ENCODE results near the gene BHMT2.

BHMT2 gene

DNA sequence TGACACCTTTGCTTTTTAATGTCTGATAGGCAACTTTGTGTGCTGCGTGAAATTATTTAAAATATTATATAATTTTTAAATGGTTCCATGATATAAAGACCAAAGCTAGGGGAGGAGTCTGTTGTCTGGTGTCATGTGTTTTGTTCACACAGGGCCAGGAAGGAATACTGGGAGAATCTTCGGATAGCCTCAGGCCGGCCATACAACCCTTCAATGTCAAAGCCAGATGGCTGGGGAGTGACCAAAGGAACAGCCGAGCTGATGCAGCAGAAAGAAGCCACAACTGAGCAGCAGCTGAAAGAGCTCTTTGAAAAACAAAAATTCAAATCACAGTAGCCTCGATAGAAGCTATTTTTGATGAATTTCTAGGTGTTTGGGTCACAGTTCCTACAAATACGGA is 61.2 kb downstream of the BHMT2 start:
- H3K36me3 ChIP-seq (ENCODE audit: insufficient read depth, low read length), result no peaks in the 10 kb centered on the region
- no peak overlapping the region for H3K4me2 ChIP-seq (ENCODE audit: low read length)
- peaks cover 2% of the 10 kb centered on the region for H3K27me3 ChIP-seq (ENCODE audit: control insufficient read depth, insufficient read depth, low read length)
- H3K9me3 ChIP-seq (replicated peaks; ENCODE audit: low read length), result no peaks in the 10 kb centered on the region
- H3K4me3 ChIP-seq (ENCODE audit: low read length), result no peak overlapping the region
- H3K4me1 ChIP-seq (ENCODE audit: control insufficient read depth, insufficient read depth, low read length), result peaks cover 13% of the 10 kb centered on the region
- H3K9ac ChIP-seq (ENCODE audit: low read depth, low read length), result no peak overlapping the region

DNA sequence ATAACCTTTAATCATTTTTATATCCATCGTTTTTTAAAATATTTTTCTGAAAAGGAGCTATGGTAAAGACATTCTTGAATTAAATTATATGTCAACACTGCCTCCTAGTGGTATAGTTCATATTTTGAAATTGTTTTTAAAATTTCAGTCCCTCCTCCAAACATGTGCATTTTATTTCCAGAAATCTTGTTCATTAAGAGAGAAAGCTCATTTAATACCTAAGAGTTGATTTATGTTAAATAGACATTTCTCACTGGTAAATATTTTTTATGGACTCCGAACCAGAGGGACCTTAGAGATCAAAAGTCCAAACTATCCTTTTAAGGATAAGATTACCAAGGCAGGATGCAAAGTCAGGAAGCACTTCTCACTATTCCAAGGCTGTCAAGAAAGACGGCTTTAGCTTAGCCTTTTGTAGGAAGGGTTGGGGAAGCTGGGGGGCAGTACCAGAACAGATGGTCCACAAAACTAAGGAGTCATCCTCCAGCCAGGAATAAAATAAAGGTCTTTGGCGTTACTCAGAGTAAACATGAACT is 63.6 kb downstream of the BHMT2 start:
- no peaks in the 10 kb centered on the region for H3K27me3 ChIP-seq (ENCODE audit: control insufficient read depth, insufficient read depth, low read length)
- peak overlapping the region; percentile 67 for H3K4me3 ChIP-seq (ENCODE audit: low read length)
- H3K4me1 ChIP-seq (ENCODE audit: control insufficient read depth, insufficient read depth, low read length), result peaks cover 13% of the 10 kb centered on the region
- peak overlapping the region; percentile 81 for H3K4me2 ChIP-seq (ENCODE audit: low read length)
- peak overlapping the region; percentile 71 for H3K9ac ChIP-seq (ENCODE audit: low read depth, low read length)
- H3K9me3 ChIP-seq (replicated peaks; ENCODE audit: low read length), result no peaks in the 10 kb centered on the region
- no peaks in the 10 kb centered on the region for H3K36me3 ChIP-seq (ENCODE audit: insufficient read depth, low read length)

DNA sequence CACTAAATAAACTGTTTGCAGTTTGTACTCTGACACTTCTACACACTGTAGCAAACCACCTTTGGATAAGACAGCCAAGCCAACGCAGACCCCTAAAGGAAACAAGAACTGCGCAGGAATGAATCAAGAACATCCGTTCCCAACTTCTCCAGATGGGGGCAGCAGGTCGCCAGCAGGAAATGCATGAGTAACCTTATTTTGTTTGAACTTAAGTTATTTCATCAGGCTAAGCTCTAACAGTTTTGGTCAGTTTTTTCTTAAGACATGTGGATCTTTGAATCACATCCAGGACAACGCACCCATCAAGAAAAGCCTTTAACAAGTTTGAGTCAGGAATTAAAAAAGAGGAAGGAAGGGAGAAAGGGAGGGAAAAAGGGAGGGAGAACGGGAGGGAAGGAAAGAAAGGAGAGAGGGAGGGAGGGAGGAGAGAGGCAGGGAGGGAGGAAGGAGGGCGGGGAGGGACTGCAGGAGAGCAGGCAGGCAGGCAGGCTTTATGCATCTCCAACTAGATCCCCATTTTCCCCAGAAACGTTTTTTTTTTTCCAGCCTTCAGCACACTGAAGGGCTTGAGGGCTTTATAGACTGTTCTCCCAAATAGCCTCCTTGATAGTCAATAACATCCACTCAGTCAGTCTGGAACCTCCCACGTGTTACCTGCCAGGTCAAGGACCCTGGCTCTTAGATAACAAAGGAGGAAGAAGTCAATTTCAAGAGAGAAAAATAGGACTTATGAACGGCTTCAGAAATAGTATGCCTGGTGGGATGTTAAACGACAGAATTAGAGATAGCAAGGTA is 64.3 kb downstream of the BHMT2 start:
- Histone ChIP-seq H3K9ac (ENCODE audit: low read depth, low read length) (peak overlapping the region; percentile 71), H3K4me3 (ENCODE audit: low read length) (peak overlapping the region; percentile 67), H3K4me2 (ENCODE audit: low read length) (peak overlapping the region; percentile 81), H3K36me3 (ENCODE audit: insufficient read depth, low read length) (no peaks in the 10 kb centered on the region), H3K9me3 (replicated peaks; ENCODE audit: low read length) (no peaks in the 10 kb centered on the region), H3K27me3 (ENCODE audit: control insufficient read depth, insufficient read depth, low read length) (no peaks in the 10 kb centered on the region), H3K4me1 (ENCODE audit: control insufficient read depth, insufficient read depth, low read length) (peaks cover 13% of the 10 kb centered on the region)

DNA sequence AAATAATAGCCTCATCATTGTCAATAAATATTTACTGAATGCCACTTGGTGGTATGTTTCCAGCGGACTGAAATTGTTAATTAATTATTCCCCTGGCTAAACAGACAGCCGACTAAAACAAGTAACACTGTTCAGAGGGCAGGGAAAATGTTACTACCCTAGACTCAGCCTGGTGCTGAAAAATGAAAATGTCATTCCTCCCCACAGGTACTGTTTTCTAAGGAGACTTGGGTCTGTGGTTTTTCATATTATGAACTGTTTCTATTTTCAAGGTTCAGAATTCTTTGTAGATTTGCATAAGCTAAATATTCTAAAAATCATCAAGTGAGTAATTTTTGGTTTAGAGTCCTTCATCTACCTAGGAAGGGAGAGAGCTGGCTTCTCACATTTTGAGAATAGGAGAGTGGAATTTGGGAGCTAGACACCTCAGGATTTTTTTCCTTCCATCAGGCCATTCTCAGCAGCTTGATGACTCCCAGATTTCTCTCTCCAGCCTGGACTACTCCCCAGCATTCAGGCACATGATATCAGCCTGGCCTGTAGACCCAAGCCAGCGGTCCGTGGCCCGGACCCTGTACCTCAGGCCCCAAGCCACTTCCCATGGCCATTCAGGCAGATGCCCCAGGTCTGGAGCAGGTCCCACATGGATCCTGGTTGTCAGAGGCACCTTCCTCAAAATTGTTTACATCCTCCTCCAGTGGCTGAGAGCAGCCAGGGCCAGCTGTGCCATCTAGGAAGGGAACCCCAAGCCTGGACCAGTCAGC is 66.4 kb downstream of the BHMT2 start:
- Histone ChIP-seq H3K4me1 (ENCODE audit: control insufficient read depth, insufficient read depth, low read length) (peaks cover 13% of the 10 kb centered on the region), H3K4me2 (ENCODE audit: low read length) (no peak overlapping the region), H3K27me3 (ENCODE audit: control insufficient read depth, insufficient read depth, low read length) (no peaks in the 10 kb centered on the region), H3K9me3 (replicated peaks; ENCODE audit: low read length) (no peaks in the 10 kb centered on the region), H3K4me3 (ENCODE audit: low read length) (no peak overlapping the region), H3K36me3 (ENCODE audit: insufficient read depth, low read length) (no peaks in the 10 kb centered on the region), H3K9ac (ENCODE audit: low read depth, low read length) (no peak overlapping the region)

DNA sequence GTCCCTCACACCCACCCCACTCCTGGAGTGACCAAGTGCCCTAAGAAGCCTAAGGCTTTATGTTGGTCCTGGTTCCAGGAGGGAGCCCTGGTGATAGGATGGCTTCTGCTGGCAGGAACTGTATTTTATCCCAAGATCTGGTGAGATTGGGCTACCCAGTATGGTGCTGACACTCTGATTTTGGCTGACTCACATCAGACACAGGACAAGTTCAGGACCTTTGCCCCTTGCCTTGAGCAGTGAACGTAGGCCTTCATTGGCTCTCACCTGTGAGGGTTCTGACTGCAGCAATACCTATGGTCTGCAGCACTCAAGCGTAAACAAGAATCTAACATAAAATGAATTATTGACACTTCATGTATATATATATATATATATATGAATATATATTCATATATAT is 67.1 kb downstream of the BHMT2 start:
- Histone ChIP-seq H3K4me3 (ENCODE audit: low read length) (no peak overlapping the region), H3K4me2 (ENCODE audit: low read length) (no peak overlapping the region), H3K9me3 (replicated peaks; ENCODE audit: low read length) (no peaks in the 10 kb centered on the region), H3K36me3 (ENCODE audit: insufficient read depth, low read length) (no peaks in the 10 kb centered on the region), H3K27me3 (ENCODE audit: control insufficient read depth, insufficient read depth, low read length) (no peaks in the 10 kb centered on the region), H3K4me1 (ENCODE audit: control insufficient read depth, insufficient read depth, low read length) (peaks cover 13% of the 10 kb centered on the region), H3K9ac (ENCODE audit: low read depth, low read length) (no peak overlapping the region)

Data from skeletal muscle satellite cell (primary cell).